GM23338 (cell line): ENCODE data around the gene NR5A2. TPM values are rescaled to one million over a fixed set of nuclear protein-coding genes. Genes with fewer than 3 reads are reported as not detected.

Source experiments
- ATAC-seq: fragments of 200-7000 bp; cut with Tn5 transposase; 3 replicates; pipeline ENCODE4 v1.9.1; 2020
- DNase-seq: peaks from one replicate; pipeline ENCODE4 v3.0.0-alpha.2; 2015; ENCODE audit warnings: low spot score
- H2AFZ ChIP-seq: fragments of 200-600 bp; sonication (generic); 2 replicates; pipeline ENCODE4 v1.8.0; 2016; ENCODE audit warnings: antibody characterized with exemption, mild to moderate bottlenecking, moderate library complexity
- H3F3A ChIP-seq: fragments of 200-600 bp; sonication (generic); replicated peaks from 2 replicates; pipeline ENCODE4 v1.8.0; 2017; ENCODE audit warnings: antibody characterized with exemption, mixed run types, low read depth
- H3K27ac ChIP-seq: fragments of 200-600 bp; sonication (generic); 2 replicates; pipeline ENCODE4 v1.6.1; 2016; ENCODE audit warnings: low read depth
- H3K27me3 ChIP-seq: fragments of 200-600 bp; sonication (generic); 2 replicates; pipeline ENCODE4 v1.8.0; 2016; ENCODE audit warnings: mild to moderate bottlenecking, mixed run types, moderate library complexity; ENCODE audit not compliant: insufficient read depth
- H3K36me3 ChIP-seq: fragments of 200-600 bp; sonication (generic); 2 replicates; pipeline ENCODE4 v1.8.0; 2016; ENCODE audit warnings: mild to moderate bottlenecking; ENCODE audit not compliant: insufficient read depth
- H3K4me1 ChIP-seq: fragments of 200-600 bp; sonication (generic); 2 replicates; pipeline ENCODE4 v1.8.0; 2016; ENCODE audit warnings: mild to moderate bottlenecking, moderate library complexity; ENCODE audit not compliant: insufficient read depth
- H3K4me2 ChIP-seq: fragments of 200-600 bp; sonication (generic); 2 replicates; pipeline ENCODE4 v1.7.1; 2017; ENCODE audit warnings: mixed run types
- H3K4me3 ChIP-seq: fragments of 200-600 bp; sonication (generic); 2 replicates; pipeline ENCODE4 v1.6.1; 2016; ENCODE audit warnings: mixed run types
- H3K79me2 ChIP-seq: fragments of 200-600 bp; sonication (generic); replicated peaks from 2 replicates; pipeline ENCODE4 v1.8.0; 2017; ENCODE audit warnings: mild to moderate bottlenecking; ENCODE audit not compliant: insufficient read depth
- H3K9me2 ChIP-seq: fragments of 200-600 bp; sonication (generic); 2 replicates; pipeline ENCODE4 v1.8.0; 2017; ENCODE audit not compliant: insufficient read depth
- H4K20me1 ChIP-seq: fragments of 200-600 bp; sonication (generic); replicated peaks from 2 replicates; pipeline ENCODE4 v1.8.0; 2017; ENCODE audit warnings: mild to moderate bottlenecking; ENCODE audit not compliant: insufficient read depth
- H3K27ac Mint-ChIP-seq: 2 replicates; pipeline ENCODE4 v1.8.0; 2020; ENCODE audit warnings: inconsistent platforms, mild to moderate bottlenecking, moderate library complexity, mixed read lengths
- H3K27me3 Mint-ChIP-seq: 3 replicates; pipeline ENCODE4 v1.8.0; 2022; ENCODE audit warnings: low read depth, mild to moderate bottlenecking, moderate library complexity, mixed read lengths, inconsistent platforms; ENCODE audit not compliant: insufficient read depth, poor library complexity
- H3K36me3 Mint-ChIP-seq: 3 replicates; pipeline ENCODE4 v1.8.0; 2021; ENCODE audit warnings: low read depth, mild to moderate bottlenecking, inconsistent platforms, moderate library complexity, mixed read lengths
- H3K4me1 Mint-ChIP-seq: 3 replicates; pipeline ENCODE4 v1.8.0; 2020; ENCODE audit warnings: mild to moderate bottlenecking, inconsistent platforms, mixed read lengths
- H3K4me3 Mint-ChIP-seq: 3 replicates; pipeline ENCODE4 v1.8.0; 2021; ENCODE audit warnings: moderate library complexity, mild to moderate bottlenecking, inconsistent platforms, mixed read lengths
- H3K9me3 Mint-ChIP-seq: 3 replicates; pipeline ENCODE4 v1.8.0; 2020; ENCODE audit warnings: moderate library complexity, mild to moderate bottlenecking, inconsistent platforms, mixed read lengths
- CTCF ChIP-seq, 2 experiments: fragments of 200-600 bp in 1 of 2; sonication (generic) in 1 of 2; conservative IDR thresholded peaks; 2 replicates each; pipeline versions ENCODE4 v1.5.1 to v1.6.1; 2016 to 2017; ENCODE audit warnings: antibody characterized with exemption in 2 of 2, low read depth in 2 of 2, mild to moderate bottlenecking in 2 of 2, moderate library complexity in 1 of 2
- ETS1 ChIP-seq: IDR thresholded peaks from 2 replicates; pipeline ENCODE4 v1.6.1; 2016; ENCODE audit warnings: antibody characterized with exemption
- EZH2 ChIP-seq: fragments of 200-600 bp; sonication (generic); IDR thresholded peaks from one replicate; pipeline ENCODE4 v1.8.0; 2017; ENCODE audit warnings: antibody characterized with exemption, mild to moderate bottlenecking, low read depth; ENCODE audit not compliant: unreplicated experiment
- EZH2phosphoT487 ChIP-seq: fragments of 200-600 bp; sonication (generic); IDR thresholded peaks from one replicate; pipeline ENCODE4 v1.8.1; 2018; ENCODE audit warnings: antibody characterized with exemption; ENCODE audit not compliant: unreplicated experiment
- NANOG ChIP-seq: IDR thresholded peaks from 2 replicates; pipeline ENCODE4 v1.6.1; 2016; ENCODE audit warnings: antibody characterized with exemption, borderline replicate concordance
- POLR2AphosphoS5 ChIP-seq: IDR thresholded peaks from 2 replicates; pipeline ENCODE4 v1.6.1; 2016; ENCODE audit warnings: antibody characterized with exemption, low read depth
- STAT1 ChIP-seq: IDR thresholded peaks from one replicate; pipeline ENCODE4 v1.6.1; 2016; ENCODE audit warnings: antibody characterized with exemption; ENCODE audit not compliant: unreplicated experiment
- ZNF114 ChIP-seq: fragments of 250-450 bp; sonication (Bioruptor Pico); IDR thresholded peaks from 2 replicates; pipeline ENCODE4 v1.5.0; 2020; ENCODE audit warnings: mild to moderate bottlenecking, moderate library complexity
- ZNF462 ChIP-seq: fragments of 250-450 bp; sonication (Bioruptor Pico); IDR thresholded peaks from 2 replicates; pipeline ENCODE4 v1.5.0; 2020; ENCODE audit warnings: mild to moderate bottlenecking, moderate library complexity
- polyA plus RNA-seq: library from polyadenylated mRNA; unstranded; fragments of >200 nt; fragmentation: Nextera tagmentation; extraction: Ambion mirVana; gene quantifications from 2 replicates; pipeline ENCODE4 v1.2.1, GENCODE V29; 2016
- total RNA-seq: library from RNA; depleted of rRNA; stranded (reverse); fragments of >200 nt; shearing (Covaris generic); gene quantifications from 2 replicates; pipeline ENCODE4 v1.2.3, GENCODE V29; 2014

Gene NR5A2
- total and polyA plus RNA-seq, 2 experiments from 2014 or later: 4.4 to 13.1 TPM

GRCh38 chr1:200162877-200163276 lies 135.4 kb downstream of the NR5A2 start:
- Histone ChIP-seq H3K27me3 (no peaks in the 10 kb centered on the region), H3F3A (no peaks in the 10 kb centered on the region), H3K36me3 (no peaks in the 10 kb centered on the region), H3K9me2 (no peaks in the 10 kb centered on the region), H3K4me1 (peaks cover 3% of the 10 kb centered on the region; the same call in 1 of the 2 replicates), H3K79me2 (no peaks in the 10 kb centered on the region), H3K4me2 (no peak overlapping the region), H3K4me3 (no peak overlapping the region), H2AFZ (no peak overlapping the region), H3K27ac (no peak overlapping the region), H4K20me1 (0 out of 2 replicates have a peak, but pooled peaks cover 2% of the 10 kb centered on the region)
- Mint-ChIP-seq H3K27me3 (no peaks in the 10 kb centered on the region), H3K27ac (no peak overlapping the region), H3K4me3 (no peak overlapping the region), H3K9me3 (no peaks in the 10 kb centered on the region), H3K36me3 (no peaks in the 10 kb centered on the region), H3K4me1 (peaks cover 17% of the 10 kb centered on the region)
- no peak for TF ChIP-seq STAT1
- TF ChIP-seq POLR2AphosphoS5: no peak
- no peak for TF ChIP-seq CTCF (conservative IDR thresholded peaks at IDR 0.05; ENCODE audit: low read depth in 2 of 2)
- ATAC-seq (no peak), DNase-seq (no peak)

GRCh38 chr1:200163911-200164310 lies 136.4 kb downstream of the NR5A2 start:
- Histone ChIP-seq H3K36me3 (no peaks in the 10 kb centered on the region), H3K4me3 (no peak overlapping the region), H2AFZ (no peak overlapping the region), H3K4me2 (no peak overlapping the region), H3K27ac (no peak overlapping the region), H3K4me1 (peaks cover 3% of the 10 kb centered on the region; the same call in 1 of the 2 replicates), H4K20me1 (0 out of 2 replicates have a peak, but pooled peaks cover 2% of the 10 kb centered on the region), H3K79me2 (no peaks in the 10 kb centered on the region), H3F3A (no peaks in the 10 kb centered on the region), H3K9me2 (no peaks in the 10 kb centered on the region), H3K27me3 (no peaks in the 10 kb centered on the region)
- Mint-ChIP-seq H3K36me3 (no peaks in the 10 kb centered on the region), H3K4me3 (no peak overlapping the region), H3K27ac (no peak overlapping the region), H3K27me3 (no peaks in the 10 kb centered on the region), H3K4me1 (peaks cover 17% of the 10 kb centered on the region), H3K9me3 (no peaks in the 10 kb centered on the region)
- no peak for DNase-seq
- no peak for ATAC-seq
- no peak for TF ChIP-seq ETS1
- no peak for TF ChIP-seq NANOG
- no peak for TF ChIP-seq STAT1
- TF ChIP-seq POLR2AphosphoS5: no peak
- no peak for TF ChIP-seq EZH2
- TF ChIP-seq EZH2phosphoT487: no peak
- no peak for TF ChIP-seq CTCF (conservative IDR thresholded peaks at IDR 0.05; ENCODE audit: low read depth in 2 of 2)
- TF ChIP-seq ZNF114 (CRISPR knock-in tag): no peak
- no peak for TF ChIP-seq ZNF462 (CRISPR knock-in tag)
